Fibroblast of skin of right biceps (primary cell): ENCODE data around the gene NAA38.

Source experiments
- DNase-seq: peaks from one replicate; pipeline ENCODE4 v3.0.0-alpha.2; 2013

Gene NAA38

GRCh38 chr17:7839190-7839875, 18.0 kb downstream of the NAA38 start:
- no peak for DNase-seq

- peak; percentile 87 for DNase-seq
Observed at GRCh38 chr17:7838090-7839075, 19.0 kb downstream of the NAA38 start.

DNA sequence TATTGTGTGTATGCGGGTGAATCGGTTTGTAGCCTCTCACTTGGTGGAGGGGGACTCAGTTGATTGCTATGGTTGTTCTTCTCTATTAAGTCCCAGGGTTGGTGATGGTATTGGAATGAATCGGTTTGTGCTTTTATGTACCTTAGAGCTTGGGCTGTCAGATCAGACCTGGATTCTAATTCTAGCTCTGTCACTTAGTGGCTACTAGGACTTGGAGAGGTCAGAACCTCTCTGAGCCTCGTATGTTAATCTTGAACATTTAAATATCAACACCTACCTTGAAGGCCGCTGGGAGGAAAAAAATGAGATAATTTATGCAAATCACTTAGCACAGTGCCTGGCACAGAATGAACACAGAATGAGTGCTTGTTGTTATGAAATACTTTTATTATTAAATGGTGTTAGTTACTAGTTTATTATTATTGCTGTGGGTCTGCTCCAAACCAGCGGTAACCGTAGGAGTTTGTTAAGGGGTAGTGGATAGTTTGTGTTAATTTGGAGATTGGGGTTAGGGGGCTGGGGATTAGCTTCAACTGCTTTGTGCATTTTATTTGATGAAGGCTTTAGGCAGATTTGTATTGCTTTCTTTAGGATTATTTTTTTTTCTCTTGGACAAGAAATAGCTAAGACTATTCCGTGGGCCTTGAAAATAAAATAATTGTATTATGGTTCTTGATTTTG, 19.8 kb downstream of the NAA38 start:
- DNase-seq = no peak

DNA sequence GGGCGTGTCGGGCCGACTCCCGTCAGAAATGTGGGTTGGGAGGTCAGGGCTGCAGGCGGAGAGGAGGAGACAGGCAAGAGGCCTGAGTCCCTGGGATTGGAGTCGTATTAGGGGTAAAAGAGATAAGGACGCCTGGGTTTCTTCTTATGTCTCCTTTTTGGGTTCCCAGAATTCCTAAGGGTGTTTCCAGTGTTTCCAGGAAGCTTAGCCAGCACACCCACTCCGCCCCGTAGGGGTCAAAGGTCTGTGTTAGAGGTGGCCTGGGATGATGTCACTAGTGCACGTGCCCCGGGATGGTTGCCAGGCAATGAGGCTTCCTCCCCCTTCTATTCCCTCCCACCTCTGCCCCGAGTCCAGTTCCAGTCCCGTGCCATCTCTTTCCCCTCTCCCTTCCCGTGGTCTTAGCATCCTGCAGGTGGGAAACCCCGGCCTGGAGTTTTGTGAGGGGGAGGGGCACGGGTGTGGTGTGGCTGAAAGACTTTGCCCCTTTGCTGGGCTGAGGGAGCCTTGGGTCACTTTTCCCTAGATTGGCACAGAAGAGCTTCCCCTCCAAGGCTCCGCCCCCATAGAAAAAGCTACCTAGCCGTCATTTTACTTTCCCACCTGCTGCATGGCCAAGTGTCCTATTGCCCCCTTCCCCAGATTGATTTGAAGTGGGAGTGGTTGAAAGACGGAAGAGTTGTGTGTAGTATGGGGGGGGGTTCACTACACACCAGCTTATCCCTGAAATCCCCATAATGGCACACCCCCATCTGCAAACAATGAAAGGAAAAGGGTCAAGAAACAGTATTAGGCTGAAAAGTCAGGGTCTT, 20.6 kb downstream of the NAA38 start:
- peak; percentile 93 for DNase-seq

GRCh38 chr17:7835814-7836595, 21.4 kb downstream of the NAA38 start:
- peak; percentile 69 for DNase-seq

- peak; percentile 99 for DNase-seq
Observed at GRCh38 chr17:7834957-7835813, 22.2 kb downstream of the NAA38 start.

DNA sequence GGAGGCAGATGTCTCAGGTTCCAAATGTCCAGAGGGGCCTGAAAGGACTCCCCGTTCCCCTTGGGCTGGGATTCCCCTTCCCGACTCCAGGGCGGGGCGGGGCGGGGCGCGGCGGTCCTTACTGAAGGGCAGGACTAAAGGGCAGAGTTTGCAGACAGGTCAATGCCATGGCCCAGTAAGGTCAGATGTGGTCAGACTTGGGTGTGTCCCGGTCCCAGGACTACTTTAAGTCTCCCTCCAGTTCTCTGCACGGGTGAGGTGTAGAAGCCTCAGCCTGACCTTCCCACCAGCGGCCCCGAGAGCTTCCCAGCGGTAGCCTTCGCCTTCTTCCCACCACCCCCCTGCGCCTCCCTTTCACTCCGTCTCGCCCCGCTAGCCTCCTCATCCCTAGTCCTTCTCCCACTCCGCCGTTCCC, 22.8 kb downstream of the NAA38 start:
- no peak for DNase-seq

- DNase-seq = peak; percentile 86
Observed at GRCh38 chr17:7833795-7834541, 23.4 kb downstream of the NAA38 start, which contains the start of gene KDM6B. TSS of gene KDM6B (plus strand) at chr17:7834217. CDS start at chr17:7845555, 11,338 bp downstream.

DNA sequence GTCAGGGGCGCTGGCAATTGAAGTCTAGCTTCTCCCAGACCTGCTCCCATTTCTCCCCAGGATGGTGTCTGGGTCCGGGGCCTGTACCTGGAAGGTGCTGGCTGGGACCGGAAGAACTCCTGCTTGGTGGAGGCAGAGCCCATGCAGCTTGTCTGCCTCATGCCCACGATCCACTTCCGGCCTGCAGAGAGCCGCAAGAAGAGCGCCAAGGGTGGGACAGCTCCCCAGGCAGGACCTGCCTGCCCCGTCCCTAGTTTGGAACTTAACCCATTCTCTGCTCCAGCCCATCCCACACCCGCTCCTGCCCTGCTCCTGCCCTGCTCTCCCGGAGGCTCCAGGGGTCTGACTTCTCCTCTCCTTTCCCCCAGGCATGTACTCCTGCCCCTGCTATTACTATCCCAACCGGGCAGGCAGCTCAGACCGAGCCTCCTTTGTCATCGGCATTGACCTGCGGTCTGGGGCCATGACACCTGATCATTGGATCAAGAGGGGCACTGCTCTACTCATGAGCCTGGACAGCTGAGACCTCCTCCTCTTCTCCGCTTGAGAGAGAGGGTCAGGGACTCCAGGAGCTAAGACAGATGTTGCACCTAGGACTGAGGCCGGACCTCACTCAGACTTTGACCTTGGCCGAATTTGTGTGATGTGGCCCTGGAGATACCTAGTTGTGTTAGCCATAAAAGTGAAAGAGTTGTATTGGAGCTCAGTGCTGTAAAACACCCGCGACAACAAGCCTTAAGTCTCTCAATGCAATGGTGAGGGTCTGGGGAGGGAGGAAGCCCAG, 24.2 kb downstream of the NAA38 start:
- no peak for DNase-seq

DNA sequence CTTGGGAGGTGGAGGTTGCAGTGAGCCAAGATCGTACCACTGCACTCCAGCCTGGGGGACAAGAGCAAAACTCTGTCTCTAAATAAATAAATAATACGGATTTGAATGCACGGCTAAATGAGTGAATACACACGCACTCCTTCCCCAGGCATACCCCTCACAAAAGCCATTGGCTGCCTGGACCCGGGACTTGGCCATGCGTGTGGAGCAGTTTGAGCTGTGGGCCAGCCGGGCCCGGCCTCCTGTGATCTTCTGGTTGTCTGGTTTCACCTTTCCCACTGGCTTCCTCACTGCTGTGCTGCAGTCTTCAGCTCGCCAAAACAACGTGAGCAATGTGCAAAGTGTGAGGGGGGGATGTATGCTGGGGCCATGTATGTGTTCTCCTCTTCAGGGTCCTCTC, 24.9 kb downstream of the NAA38 start:
- DNase-seq = no peak

- no peak for DNase-seq
Observed at GRCh38 chr17:7831233-7831632, 26.1 kb downstream of the NAA38 start.

DNA sequence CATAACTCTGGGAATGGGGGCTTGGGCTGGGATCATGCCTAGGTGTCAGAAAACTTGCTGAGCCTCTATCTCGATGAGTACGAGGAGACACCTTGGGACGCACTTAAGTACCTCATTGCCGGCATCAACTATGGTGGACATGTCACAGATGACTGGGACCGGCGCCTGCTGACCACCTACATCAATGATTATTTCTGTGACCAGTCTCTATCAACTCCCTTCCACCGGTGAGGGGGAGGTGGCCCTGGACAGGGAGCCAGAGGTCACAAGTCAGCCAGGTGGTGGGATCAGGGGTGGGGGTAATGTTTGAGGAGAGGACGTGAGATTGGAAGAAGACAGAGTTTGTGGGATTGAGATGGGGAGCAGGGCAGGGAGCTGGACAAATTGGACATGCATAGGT, 26.7 kb downstream of the NAA38 start:
- DNase-seq = no peak

- no peak for DNase-seq
Observed at GRCh38 chr17:7825206-7825990, 32.0 kb downstream of the NAA38 start.

DNA sequence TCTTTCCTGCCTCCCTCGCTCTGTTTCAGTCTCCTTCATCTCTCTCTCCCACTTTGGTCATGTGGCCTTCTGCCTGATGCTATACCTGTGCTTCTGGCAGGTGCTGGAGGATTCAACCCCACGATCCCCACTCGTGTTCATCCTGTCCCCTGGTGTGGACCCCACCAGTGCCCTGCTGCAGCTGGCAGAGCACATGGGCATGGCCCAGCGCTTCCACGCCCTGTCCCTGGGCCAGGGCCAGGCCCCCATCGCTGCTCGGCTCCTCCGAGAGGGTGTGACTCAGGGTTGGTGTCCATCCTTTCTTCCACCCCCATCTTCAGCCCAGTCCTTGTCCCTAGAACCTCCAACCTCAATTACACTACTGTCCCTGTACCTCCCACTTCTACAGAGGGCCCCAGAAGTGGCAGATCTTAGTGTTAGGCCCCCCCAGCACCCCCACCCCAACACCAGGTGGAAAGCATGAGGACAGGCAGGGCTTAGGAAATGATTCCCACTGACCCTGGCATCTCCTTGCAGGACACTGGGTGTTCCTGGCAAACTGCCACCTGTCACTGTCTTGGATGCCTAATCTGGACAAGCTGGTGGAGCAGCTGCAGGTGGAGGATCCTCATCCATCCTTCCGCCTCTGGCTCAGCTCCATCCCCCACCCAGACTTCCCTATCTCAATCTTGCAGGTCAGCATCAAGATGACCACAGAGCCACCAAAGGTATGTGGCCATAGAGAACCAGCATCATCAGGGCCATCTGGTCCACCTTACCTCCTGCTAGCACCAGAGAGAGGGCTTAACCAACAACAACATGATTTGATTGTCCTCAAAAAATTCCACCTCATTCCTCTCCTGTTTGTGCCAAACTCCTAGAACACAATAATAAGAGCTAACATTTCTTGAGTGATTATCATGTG, 33.1 kb downstream of the NAA38 start:
- DNase-seq = no peak

GRCh38 chr17:7823581-7824001, 33.8 kb downstream of the NAA38 start:
- DNase-seq = no peak

- no peak for DNase-seq
Observed at GRCh38 chr17:7822126-7822525, 35.2 kb downstream of the NAA38 start.

DNA sequence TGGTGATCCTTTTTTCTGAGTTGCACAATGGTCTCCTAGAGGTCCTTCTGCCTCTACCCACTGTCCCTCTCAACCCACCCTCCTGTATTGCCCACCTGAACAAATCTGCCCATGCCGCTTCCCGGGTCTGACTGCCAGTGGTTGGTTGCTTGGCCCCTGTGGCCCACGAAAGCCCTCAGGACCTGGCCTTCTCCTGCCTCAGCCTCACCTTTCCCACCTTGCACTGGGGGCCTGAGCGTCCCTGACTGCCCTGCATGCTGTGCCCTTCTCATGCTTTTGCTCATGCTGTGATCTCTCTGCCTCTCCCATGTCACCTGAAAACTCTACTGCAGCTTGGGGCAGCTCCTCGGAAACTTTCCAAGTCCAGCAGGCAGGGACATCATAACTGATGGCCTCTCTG, 37.1 kb downstream of the NAA38 start:
- no peak for DNase-seq
